ENCODE measurements around the gene TEAD1. TPM values are rescaled to one million over a fixed set of nuclear protein-coding genes. Genes with fewer than 3 reads are reported as not detected.

Gene TEAD1
- polyA plus RNA-seq, 3 donors: 6.6 to 33.7 (median 13.8) TPM

- WGBS, 3 donors: 78 to 79% (median 79%) methylated on average over 5 of the region's 5 CpGs
- H3K27ac ChIP-seq (ENCODE audit: low read depth, low read length): no peak overlapping the region
Observed at GRCh38 chr11:12767577-12767976, 93.4 kb downstream of the TEAD1 start.

DNA sequence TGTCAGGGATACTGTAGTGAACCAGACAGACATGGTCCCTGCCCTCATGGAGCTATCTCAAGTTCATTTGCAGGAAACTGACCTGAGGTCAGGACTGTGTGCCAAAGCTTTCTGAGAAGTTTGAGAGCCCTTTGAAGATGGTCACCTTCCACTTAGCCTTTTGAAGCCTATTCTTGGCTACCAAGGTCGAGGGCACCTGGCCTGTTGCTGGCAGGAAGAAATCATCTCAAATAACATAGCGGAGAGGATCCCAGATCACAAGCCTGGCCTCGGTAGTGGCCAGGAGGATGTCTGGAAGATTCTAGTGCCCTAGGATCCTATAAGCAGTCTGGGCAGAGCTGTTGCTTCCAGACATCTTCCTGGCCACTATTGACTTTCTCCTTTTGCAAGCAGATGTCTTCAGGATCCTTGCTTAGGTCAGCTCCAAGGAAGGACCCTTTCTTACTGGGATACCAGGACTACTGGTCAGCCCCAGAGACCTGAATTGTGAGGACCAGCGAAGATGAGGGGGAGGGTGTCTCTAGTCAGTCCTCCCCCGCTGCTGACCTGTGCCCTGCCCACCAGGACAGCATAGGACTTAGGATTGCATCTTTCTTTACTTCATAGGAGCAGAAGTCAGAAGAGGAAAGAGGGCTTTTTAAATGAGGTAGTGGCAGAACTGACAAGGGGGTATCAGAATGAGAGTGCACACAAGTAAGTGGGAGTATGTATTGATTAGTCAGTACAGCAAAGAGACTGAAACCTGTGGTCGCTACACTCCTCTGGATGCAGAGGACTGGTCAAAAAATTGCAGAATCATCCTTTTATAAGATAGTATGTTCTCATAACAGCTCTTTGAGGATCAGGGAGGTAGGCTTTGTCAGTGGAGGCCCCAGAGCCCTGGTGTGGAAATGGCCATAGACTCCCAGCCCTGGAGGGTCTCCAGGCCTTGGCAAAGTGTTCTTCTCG is 94.8 kb downstream of the TEAD1 start:
- H3K27ac ChIP-seq (ENCODE audit: low read depth, low read length): no peak overlapping the region
- 80 to 93% (median 84%) methylated on average over 7 of the region's 7 CpGs for WGBS, 3 donors

- WGBS, 3 donors: 19 to 64% (median 22%) methylated on average over 3 of the region's 3 CpGs
Observed at GRCh38 chr11:12769834-12770345, 95.7 kb downstream of the TEAD1 start.

GRCh38 chr11:12770435-12770834 is 96.2 kb downstream of the TEAD1 start:
- 97 to 98% (median 98%) methylated on average over 1 of the region's 1 CpG for WGBS, 3 donors
- no peak overlapping the region for H3K27ac ChIP-seq (ENCODE audit: low read depth, low read length)

More at GRCh38 chr11:12769834-12770345, 95.7 kb downstream of the TEAD1 start:
- no peak overlapping the region for H3K27ac ChIP-seq (ENCODE audit: low read depth, low read length)

DNA sequence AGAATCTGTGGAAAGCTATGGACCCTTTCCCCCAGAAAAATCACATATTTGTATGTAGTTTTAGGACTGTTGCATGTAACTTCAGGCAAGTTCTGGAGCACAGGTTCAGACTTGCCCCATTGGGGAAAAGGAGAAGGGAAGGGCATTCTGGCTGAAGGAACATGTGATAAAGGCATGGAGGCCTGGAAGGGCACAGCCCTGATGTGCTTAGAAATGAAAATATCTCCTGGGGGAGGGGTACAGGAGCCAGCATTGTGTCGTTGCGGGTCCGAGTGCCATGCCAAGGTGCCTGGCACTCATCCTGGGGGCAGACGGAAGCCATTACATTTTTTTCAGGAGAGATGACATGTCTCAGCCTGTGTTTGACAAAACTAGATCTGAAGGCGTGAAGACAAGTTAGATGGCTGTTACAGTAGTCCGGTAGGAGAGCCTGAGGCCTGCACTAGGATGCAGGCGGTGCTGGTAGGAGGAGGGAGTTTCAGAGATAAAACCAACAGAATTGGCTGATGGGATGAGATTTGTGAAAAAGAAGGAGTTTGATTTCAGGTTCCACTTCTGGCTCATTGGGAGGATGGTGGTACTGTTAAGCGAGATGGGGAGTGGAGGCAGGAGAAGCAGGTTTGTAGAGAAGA is 96.9 kb downstream of the TEAD1 start:
- no peak overlapping the region for H3K27ac ChIP-seq (ENCODE audit: low read depth, low read length)
- 85 to 91% (median 89%) methylated on average over 8 of the region's 8 CpGs for WGBS, 3 donors

GRCh38 chr11:12771875-12772274 is 97.7 kb downstream of the TEAD1 start:
- WGBS, 3 donors: 76 to 95% (median 77%) methylated on average over 2 of the region's 2 CpGs
- no peak overlapping the region for H3K27ac ChIP-seq (ENCODE audit: low read depth, low read length)

- 66 to 89% (median 75%) methylated on average over 1 of the region's 1 CpG for WGBS, 3 donors
- H3K27ac ChIP-seq (ENCODE audit: low read depth, low read length): no peak overlapping the region
Observed at GRCh38 chr11:12772324-12772723, 98.1 kb downstream of the TEAD1 start.

DNA sequence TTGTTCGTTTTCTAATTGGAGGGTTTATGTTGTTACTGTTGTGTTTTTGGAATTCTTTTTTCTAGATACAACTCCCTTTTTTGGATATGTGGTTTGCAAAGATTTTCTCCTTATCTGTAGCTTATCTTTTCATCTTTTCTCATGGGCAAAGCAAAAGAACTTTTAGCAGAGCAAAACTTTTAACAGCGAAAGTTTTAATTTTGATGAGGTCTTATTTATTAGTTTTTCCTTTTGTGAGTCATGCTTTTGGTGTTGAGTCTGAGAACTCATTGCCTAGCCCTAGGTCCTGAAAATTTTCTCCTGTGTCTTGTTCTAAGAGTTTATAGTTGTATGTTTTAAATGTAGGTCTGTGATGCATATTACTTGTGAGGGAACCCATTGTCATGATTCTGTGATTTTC is 99.4 kb downstream of the TEAD1 start:
- H3K27ac ChIP-seq (ENCODE audit: low read depth, low read length): no peak overlapping the region
- WGBS, 3 donors: 77 to 84% (median 77%) methylated on average over 2 of the region's 2 CpGs

GRCh38 chr11:12775955-12776354 is 101.7 kb downstream of the TEAD1 start:
- WGBS, 3 donors: 92 to 96% (median 95%) methylated on average over 10 of the region's 10 CpGs
- H3K27ac ChIP-seq (ENCODE audit: low read depth, low read length): no peak overlapping the region

DNA sequence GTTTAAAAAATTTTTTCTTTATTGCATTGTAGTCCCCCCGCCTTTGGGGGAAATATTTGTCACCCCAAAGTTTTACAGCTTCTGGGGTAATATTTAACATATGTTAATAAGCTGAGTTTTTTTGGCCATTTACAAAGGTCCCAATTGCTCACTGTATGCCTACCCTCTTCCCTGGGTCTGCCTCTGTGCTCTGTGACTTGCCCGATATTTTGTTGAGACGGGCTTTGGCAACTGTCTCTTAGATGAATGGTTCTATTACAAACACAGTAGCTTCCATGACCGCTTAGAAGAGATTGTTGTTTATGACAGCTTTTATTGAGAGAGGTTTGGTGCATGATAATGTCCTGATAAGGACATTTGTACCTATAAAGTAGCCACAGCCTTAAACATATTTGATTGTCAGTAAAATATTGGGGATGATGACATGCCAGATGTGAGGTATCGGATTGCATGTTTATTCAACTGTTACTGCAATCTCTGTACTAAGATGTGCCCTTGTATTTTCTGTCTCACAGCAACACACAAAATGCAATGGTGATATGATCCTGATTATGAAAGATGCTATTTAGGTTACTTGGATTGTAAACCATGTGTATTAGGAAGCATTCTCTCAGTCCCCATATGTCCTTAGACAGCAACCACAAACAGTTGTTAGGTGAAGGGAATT is 103.1 kb downstream of the TEAD1 start:
- no peak overlapping the region for H3K27ac ChIP-seq (ENCODE audit: low read depth, low read length)
- 88 to 90% (median 90%) methylated on average over 5 of the region's 5 CpGs for WGBS, 3 donors

DNA sequence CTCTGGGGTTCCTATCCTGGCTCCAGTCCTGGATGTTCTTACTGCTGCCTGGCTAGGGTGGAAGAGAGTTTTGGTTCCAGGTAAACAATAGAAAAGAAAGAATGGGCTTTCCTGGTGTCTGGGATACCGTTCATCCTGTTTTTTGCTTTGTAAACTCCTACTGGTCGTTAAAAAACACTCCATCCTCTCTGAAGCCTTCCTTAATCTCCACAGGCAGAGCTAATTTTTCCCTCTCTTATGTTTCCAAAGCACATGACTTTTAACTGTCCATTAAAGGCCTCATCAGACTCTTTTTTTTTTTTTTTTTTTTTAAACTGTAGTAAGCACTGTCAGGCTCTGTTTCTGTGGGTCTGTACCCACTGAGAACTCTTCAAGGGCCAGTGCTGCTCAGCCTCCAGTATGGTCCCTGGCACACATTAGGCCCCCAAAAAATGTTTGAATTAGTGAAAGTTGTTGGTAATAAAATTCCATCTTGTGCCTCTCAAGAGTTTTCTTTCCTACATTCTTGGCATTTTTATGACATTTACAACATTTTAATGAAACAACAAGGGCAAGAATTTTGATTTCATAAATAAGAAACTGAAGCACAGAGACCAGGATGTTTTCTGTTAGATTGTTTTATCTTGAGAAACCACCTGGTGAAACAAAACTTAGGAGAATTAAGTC is 104.2 kb downstream of the TEAD1 start:
- 57 to 83% (median 68%) methylated on average over 2 of the region's 2 CpGs for WGBS, 3 donors
- no peak overlapping the region for H3K27ac ChIP-seq (ENCODE audit: low read depth, low read length)

DNA sequence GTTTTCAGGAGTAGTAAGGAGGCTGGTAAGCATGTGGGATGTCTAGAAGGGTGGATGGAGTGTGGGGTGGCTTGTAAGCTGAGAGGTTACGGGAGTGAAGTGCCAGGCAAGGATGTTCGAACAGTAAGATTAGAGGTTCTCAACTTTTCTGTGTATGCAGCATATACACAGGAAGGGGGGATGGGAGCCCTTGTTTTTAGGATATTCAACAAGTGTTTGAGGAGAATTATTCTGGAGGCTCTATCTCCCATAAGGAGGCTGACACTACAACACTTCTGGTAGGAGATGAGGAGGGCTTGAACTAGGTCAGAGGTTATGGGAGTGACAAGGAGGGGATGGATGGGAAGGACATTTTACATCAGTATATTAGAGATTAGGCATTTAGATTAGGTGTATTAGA is 109.5 kb downstream of the TEAD1 start:
- no peak overlapping the region for H3K27ac ChIP-seq (ENCODE audit: low read depth, low read length)
- 92 to 100% (median 98%) methylated on average over 2 of the region's 2 CpGs for WGBS, 3 donors

- 28 to 62% (median 28%) methylated on average over 3 of the region's 3 CpGs for WGBS, 3 donors
- no peak overlapping the region for H3K27ac ChIP-seq (ENCODE audit: low read depth, low read length)
Observed at GRCh38 chr11:12784445-12784844, 110.2 kb downstream of the TEAD1 start.

DNA sequence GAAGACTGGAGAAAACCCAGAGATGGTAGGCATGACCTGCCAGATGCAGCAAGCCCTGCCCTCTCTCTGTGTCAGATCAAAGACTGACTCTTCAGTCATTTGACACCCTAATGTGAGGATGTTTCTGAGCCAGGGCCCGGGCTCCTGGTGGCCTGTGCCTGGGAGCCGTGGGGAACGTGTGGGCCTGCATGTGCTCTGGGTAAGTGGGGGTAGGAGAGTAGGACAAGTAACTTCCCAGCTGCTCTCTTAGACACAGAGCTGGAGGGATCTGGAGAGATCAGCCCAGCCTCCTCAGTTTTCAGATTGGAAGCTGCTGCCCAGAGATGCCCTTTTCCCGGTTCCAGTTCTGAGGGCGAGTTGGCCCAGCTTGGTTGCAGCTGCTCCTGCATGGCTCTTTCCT is 110.8 kb downstream of the TEAD1 start:
- no peak overlapping the region for H3K27ac ChIP-seq (ENCODE audit: low read depth, low read length)
- WGBS, 3 donors: 78 to 90% (median 78%) methylated on average over 5 of the region's 5 CpGs

DNA sequence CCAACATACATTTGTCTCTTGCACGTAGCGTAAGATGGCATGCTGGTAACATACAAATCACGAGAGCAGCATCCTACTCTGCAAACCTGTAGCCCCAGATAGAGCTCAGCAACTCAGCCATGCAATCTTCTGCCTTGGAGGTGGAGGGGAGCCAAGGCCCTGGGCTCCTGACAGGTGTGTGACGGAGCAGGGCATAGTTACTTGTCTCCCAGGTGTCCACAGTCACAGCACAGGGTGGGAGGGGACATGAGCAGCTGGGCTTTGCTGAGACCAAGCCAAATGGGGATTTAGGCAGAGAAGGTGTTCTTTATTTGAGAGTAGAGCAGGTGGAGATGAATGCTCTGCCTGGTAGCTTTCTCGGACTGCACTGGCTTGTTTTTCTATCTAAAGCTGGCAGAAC is 111.7 kb downstream of the TEAD1 start:
- no peak overlapping the region for H3K27ac ChIP-seq (ENCODE audit: low read depth, low read length)
- 54 to 94% (median 94%) methylated on average over 5 of the region's 5 CpGs for WGBS, 3 donors

DNA sequence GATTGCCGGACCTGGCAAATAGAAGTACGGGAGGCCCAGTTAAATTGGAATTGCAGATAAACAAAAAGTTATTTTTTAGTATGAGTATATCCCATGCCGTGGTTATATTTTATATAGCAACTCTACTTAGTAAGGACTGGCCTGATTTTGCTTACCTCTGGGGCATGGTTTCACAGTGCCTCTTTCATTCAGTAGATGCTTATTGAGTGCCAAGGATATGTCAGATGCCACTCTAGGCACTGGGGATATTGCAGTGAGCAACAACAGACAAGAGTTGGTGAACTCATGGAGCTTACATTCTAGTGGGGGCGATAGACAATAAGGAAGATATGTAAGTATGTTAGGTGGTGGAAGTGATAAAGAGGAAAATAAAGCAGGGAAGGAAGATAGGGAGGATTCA is 112.2 kb downstream of the TEAD1 start:
- no peak overlapping the region for H3K27ac ChIP-seq (ENCODE audit: low read depth, low read length)
- WGBS, 3 donors: 88 to 96% (median 91%) methylated on average over 4 of the region's 4 CpGs

- no peak overlapping the region for H3K27ac ChIP-seq (ENCODE audit: low read depth, low read length)
- WGBS, 3 donors: 95 to 96% (median 95%) methylated on average over 5 of the region's 5 CpGs
Observed at GRCh38 chr11:12786891-12787290, 112.7 kb downstream of the TEAD1 start.

DNA sequence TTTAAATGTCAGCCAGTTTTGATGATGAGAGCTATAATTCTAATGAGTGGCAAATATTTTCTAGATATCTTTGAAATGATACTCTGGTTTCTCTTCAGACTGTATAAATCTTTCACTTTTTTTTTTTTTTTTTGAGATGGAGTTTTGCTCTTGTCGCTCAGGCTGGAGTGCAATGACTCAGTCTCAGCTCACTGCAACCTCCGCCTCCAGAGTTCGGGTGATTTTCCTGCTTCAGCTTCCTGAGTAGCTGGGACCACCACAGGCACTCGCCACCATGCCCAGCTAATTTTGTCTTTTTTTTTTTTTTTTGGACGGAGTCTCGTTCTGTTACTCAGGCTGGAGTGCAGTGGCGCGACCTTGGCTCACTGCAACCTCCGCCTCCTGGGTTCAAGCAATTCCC is 113.6 kb downstream of the TEAD1 start:
- WGBS, 3 donors: 78 to 92% (median 86%) methylated on average over 8 to 9 of the region's 9 CpGs
- no peak overlapping the region for H3K27ac ChIP-seq (ENCODE audit: low read depth, low read length)
